Gastrocnemius medialis (tissue), 4 donors: ENCODE results near the gene SLC34A2. TPM values are rescaled to one million over a fixed set of nuclear protein-coding genes. Genes with fewer than 3 reads are reported as not detected.
"Not testable (repeated sequence)": the region's sequence is repeated elsewhere in the genome, so short reads cannot be mapped to it uniquely, and the experiment has no call there.

Experiments used
- ATAC-seq, 2 donors: fragments of 150-250 bp; one replicate each; pipeline ENCODE4 v1.9.1; 2016
- DNase-seq, 2 donors: peaks; one replicate each; pipeline ENCODE4 v3.0.0-alpha.2; 2019
- H3K27ac ChIP-seq, 4 donors: fragments of 200-600 bp; sonication (generic); 1 replicate in 1 of 4; 2 replicates in 3 of 4; pipeline ENCODE4 v1.5.1; 2016 to 2018; ENCODE audit warnings: mild to moderate bottlenecking in 2 of 4, moderate library complexity in 1 of 4
- H3K27me3 ChIP-seq, 3 donors: fragments of 200-600 bp; sonication (generic) in 2 of 3; 1 replicate in 1 of 3; 2 replicates in 2 of 3; pipeline versions ENCODE4 v1.5.1 to v1.6.0; 2016 to 2019; ENCODE audit warnings: mild to moderate bottlenecking in 1 of 3, moderate library complexity in 1 of 3
- H3K36me3 ChIP-seq, 2 donors: fragments of 200-600 bp; sonication (generic) in 1 of 2; one replicate each; pipeline ENCODE4 v1.5.1; 2017 to 2018
- H3K4me1 ChIP-seq, 2 donors: fragments of 200-600 bp; sonication (generic) in 1 of 2; one replicate each; pipeline ENCODE4 v1.5.1; 2016 to 2017; ENCODE audit warnings: mild to moderate bottlenecking in 2 of 2
- H3K4me3 ChIP-seq, 4 donors: fragments of 200-600 bp; sonication (generic) in 3 of 4; 1 replicate in 1 of 4; 2 replicates in 3 of 4; pipeline ENCODE4 v1.5.1; 2016 to 2019; ENCODE audit warnings: mild to moderate bottlenecking in 2 of 4
- H3K9me3 ChIP-seq, 3 donors: fragments of 200-600 bp; sonication (generic) in 2 of 3; 1 replicate in 1 of 3; 2 replicates in 2 of 3; pipeline ENCODE4 v1.5.1; 2016 to 2019
- POLR2A ChIP-seq, 2 donors: fragments of 450-650 bp; IDR thresholded peaks; one replicate each; pipeline ENCODE4 v1.6.1; 2017; ENCODE audit warnings: antibody characterized with exemption in 2 of 2, mild to moderate bottlenecking in 2 of 2, moderate library complexity in 2 of 2
- in situ Hi-C, 4 donors: fragments of 200-750 bp; cut with MboI; loops; one replicate each; pipeline versions ENCODE4 v1.15.0 to v1.8.0; 2017; ENCODE audit warnings: low sequenced_read_pairs in 4 of 4
- intact Hi-C: fragments of 100-400 bp; cut with DNase I; formaldehyde crosslinking; loops from one replicate; pipeline ENCODE4 v1.15.1; 2023; ENCODE audit warnings: low total_unique reads
- total RNA-seq, 4 donors: library from RNA; depleted of rRNA; stranded (reverse); fragments of >200 nt; gene quantifications; one replicate each; pipeline versions ENCODE4 v1.1.0 to v1.2.3, GENCODE V29; 2016
- TF ChIP-seq, protein P1 (sequence below), 5 experiments: fragments of 450-650 bp in 3 of 5; fragments of 200-600 bp in 2 of 5; sonication (generic) in 2 of 5; IDR thresholded peaks in 4 of 5; conservative IDR thresholded peaks in 1 of 5; 1 replicate in 4 of 5; 2 replicates in 1 of 5; pipeline ENCODE4 v1.5.1; 2016 to 2019; ENCODE audit warnings: antibody characterized with exemption in 5 of 5, mild to moderate bottlenecking in 3 of 5, moderate library complexity in 3 of 5

Gene SLC34A2, protein sequence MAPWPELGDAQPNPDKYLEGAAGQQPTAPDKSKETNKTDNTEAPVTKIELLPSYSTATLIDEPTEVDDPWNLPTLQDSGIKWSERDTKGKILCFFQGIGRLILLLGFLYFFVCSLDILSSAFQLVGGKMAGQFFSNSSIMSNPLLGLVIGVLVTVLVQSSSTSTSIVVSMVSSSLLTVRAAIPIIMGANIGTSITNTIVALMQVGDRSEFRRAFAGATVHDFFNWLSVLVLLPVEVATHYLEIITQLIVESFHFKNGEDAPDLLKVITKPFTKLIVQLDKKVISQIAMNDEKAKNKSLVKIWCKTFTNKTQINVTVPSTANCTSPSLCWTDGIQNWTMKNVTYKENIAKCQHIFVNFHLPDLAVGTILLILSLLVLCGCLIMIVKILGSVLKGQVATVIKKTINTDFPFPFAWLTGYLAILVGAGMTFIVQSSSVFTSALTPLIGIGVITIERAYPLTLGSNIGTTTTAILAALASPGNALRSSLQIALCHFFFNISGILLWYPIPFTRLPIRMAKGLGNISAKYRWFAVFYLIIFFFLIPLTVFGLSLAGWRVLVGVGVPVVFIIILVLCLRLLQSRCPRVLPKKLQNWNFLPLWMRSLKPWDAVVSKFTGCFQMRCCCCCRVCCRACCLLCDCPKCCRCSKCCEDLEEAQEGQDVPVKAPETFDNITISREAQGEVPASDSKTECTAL
- total RNA-seq: not detected

DNA sequence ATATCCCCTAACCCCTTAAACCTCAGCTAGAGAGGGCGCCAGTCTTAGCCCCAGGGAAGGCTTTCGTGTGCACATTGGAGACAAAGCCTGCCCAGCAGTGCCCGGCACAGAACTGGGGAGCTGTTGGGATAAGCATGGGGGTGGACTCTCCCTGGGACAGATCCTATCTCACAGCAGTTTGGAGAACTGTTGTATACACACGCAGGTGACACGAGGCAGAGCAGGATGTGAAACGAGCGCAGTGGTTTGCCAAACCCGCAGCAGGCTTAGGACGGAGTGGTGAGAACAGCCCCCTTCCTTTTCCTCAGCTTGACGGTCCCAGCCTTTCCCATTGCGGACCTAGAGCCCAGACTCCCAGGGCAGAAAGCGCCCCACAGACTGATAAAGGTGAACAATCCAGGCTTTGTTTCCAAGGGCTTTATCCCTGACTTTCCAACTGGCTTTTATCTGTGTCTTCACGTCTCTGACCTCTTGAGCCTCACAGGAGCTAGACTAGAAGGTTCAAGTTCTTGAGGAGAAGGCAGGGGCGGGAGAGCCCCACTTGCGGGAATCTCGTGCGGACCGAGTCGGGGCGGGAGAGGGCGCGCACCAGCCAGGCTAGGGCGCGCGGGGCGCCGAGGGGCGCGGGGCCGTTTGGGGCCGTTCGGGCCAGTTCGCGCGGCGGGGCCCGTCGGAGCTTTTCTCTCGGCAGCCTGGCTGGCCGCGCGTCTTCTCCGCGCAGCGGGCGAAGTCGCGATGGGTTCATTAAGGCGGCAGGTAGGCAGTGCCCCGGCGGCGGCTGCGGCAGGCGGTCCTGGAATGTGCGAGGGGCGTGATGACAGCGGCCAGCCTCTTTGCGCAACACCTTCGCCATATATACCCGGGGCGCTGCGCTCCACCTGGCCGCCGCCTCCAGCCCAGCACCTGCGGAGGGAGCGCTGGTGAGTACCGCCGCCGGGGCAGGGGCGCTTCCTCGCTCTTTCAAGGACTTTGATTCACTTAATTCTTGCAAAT, at the start of gene SLC34A2:
TSS of gene SLC34A2 (plus strand) at position 881 of the 993 bp plus-strand sequence. CDS start 6,650 bp downstream, outside the sequence.
- no peak for ATAC-seq
- TF ChIP-seq, protein P1, sequence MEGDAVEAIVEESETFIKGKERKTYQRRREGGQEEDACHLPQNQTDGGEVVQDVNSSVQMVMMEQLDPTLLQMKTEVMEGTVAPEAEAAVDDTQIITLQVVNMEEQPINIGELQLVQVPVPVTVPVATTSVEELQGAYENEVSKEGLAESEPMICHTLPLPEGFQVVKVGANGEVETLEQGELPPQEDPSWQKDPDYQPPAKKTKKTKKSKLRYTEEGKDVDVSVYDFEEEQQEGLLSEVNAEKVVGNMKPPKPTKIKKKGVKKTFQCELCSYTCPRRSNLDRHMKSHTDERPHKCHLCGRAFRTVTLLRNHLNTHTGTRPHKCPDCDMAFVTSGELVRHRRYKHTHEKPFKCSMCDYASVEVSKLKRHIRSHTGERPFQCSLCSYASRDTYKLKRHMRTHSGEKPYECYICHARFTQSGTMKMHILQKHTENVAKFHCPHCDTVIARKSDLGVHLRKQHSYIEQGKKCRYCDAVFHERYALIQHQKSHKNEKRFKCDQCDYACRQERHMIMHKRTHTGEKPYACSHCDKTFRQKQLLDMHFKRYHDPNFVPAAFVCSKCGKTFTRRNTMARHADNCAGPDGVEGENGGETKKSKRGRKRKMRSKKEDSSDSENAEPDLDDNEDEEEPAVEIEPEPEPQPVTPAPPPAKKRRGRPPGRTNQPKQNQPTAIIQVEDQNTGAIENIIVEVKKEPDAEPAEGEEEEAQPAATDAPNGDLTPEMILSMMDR (IDR thresholded peaks at IDR 0.05 in 4 of 5, conservative IDR thresholded peaks at IDR 0.05 in 1 of 5): no peak
- TF ChIP-seq POLR2A (IDR thresholded peaks at IDR 0.05): no peak
- no peak for DNase-seq
- no peaks in the 10 kb centered on the region for H3K9me3 ChIP-seq
- intact Hi-C loops (no loop called here), in situ Hi-C loops (no loop called here)
- H3K4me3 ChIP-seq: no peak within 1 kb of the TSS
- peaks cover 14 to 25% (median 14%) of the 10 kb centered on the region in 3 donors for H3K27me3 ChIP-seq
- no peaks in the 10 kb centered on the region for H3K36me3 ChIP-seq
- H3K27ac ChIP-seq: no peak within 1 kb of the TSS
- no peaks in the 10 kb centered on the region for H3K4me1 ChIP-seq

DNA sequence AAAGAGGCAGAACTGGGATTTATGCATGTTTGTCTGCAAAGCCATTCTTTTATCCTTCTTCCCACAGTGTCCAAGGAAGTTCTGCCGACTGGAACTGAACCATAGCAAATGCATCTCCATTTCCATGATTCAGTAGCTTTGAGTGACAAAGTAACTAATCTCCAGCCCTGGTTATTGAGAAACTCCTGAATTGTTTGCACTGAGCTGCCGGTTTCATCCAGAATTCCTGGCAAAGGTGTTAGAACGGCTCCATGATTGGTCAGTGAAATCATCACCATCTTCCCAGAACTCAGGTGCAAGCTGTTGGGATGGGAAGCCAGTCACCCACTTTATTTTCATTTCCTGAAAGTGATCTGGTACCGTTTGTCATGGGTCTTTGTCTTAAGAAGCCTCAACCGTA, 47.0 kb upstream of the SLC34A2 start:
- TF ChIP-seq, protein P1 (IDR thresholded peaks at IDR 0.05 in 4 of 5, conservative IDR thresholded peaks at IDR 0.05 in 1 of 5): no peak
- TF ChIP-seq POLR2A (IDR thresholded peaks at IDR 0.05): no peak
- Histone ChIP-seq H3K27ac (no peak overlapping the region), H3K4me1 (no peaks in the 10 kb centered on the region), H3K36me3 (no peaks in the 10 kb centered on the region), H3K9me3 (no peaks in the 10 kb centered on the region), H3K27me3 (no peaks in the 10 kb centered on the region), H3K4me3 (no peak overlapping the region)
- no peak for DNase-seq
- in situ Hi-C loops (no loop called here), intact Hi-C loops (no loop called here)
- no peak for ATAC-seq

DNA sequence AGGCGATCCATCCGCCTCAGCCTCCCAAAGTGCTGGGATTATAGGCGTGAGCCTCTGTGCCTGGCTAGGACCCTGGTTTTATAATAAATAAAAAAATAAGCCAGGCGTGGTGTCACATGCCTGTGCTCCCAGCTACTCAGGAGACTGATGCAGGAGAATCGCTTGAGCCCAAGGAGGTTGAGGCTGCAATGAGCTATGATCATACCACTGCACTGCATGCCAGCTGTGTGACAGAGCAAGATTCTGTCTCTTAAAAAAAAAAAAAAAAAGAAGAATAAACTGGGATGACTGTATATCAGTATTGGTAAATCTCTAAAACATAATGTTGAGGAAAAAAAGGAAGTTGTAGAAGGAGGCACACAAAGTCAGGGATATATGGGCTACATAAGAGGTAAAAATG, 45.7 kb upstream of the SLC34A2 start:
- H3K27ac ChIP-seq: no peak overlapping the region
- in situ Hi-C loops: no loop called here
- no peaks in the 10 kb centered on the region for H3K27me3 ChIP-seq
- intact Hi-C loops: no loop called here
- no peaks in the 10 kb centered on the region for H3K9me3 ChIP-seq
- H3K36me3 ChIP-seq: no peaks in the 10 kb centered on the region
- no peak for DNase-seq
- no peak for ATAC-seq
- no peaks in the 10 kb centered on the region for H3K4me1 ChIP-seq
- no peak overlapping the region for H3K4me3 ChIP-seq
- no peak for TF ChIP-seq POLR2A (IDR thresholded peaks at IDR 0.05)
- TF ChIP-seq, protein P1 (IDR thresholded peaks at IDR 0.05 in 4 of 5, conservative IDR thresholded peaks at IDR 0.05 in 1 of 5): no peak

DNA sequence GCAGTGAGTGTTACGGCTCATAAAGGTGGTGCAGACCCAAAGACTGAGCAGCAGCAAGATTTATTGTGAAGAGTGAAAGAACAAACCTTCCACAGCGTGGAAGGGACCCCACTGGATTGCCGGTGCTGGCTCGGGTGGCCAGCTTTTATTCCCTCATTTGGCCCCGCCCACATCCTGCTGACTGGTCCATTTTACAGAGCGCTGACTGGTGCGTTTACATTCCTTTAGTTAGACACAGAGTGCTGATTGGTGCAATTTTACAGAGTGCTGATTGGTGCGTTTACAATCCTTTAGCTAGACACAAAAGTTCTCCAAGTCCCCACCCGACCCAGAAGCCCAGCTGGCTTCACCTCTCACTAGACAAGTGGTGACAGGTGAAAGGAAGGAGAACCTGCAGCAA, 42.0 kb upstream of the SLC34A2 start:
- intact Hi-C loops, ATAC-seq, H3K27me3 ChIP-seq: not testable (repeated sequence)

More for the DNA sequence above, 42.0 kb upstream of the SLC34A2 start:
- H3K27ac ChIP-seq, H3K4me1 ChIP-seq, H3K9me3 ChIP-seq, in situ Hi-C loops, H3K36me3 ChIP-seq, DNase-seq, H3K4me3 ChIP-seq: not testable (repeated sequence)
